ENCODE results near the gene ARL6IP6. TPM values are rescaled to one million over a fixed set of nuclear protein-coding genes. Genes with fewer than 3 reads are reported as not detected.

ARL6IP6 gene
- total and polyA plus RNA-seq, 2 of the 13 experiments (the other 11 are each of a cell fraction or from before 2014, with no cell fraction given) = 45.0 to 65.9 TPM

DNA sequence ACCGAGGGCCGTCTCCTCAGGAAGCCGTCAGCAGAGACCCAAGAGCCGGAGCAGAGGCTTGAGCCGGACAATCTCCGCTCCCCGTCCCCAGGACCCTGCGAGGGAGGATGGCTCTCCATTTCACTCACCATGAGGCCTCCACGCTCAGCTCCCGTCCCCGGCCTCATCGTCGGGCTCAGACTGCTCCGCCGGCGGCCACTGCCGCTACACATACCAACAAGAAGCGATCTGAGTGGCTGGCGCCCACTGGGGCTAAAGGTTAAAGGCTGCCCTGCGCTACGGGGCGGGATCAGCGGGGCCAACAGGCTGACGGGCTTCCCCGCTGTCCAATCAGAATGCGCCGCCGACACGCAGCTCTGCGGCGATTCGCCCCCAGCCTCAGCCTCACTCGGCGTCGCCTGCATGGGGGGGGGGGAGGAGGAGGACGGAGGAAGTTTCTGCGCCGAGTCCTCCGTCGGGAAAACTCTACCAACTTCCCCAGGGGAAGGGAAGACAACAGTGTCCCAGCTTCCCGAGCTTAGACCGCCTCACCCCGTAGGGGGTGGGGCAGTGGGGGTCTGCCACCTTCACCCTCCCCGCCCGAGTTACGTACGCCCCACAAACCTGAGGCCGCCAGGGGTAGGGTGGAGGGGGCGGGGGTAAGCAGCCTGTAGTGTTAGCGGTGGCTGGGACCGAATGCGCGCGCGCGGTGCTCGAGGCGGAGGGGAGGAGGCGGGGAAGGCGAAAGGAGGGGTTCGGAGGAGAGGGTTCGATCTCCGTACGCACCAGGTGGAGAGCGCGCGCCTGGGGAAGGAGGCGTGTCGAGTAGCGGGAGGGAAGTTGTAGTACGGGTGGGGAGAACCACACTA is 968 bp upstream of the ARL6IP6 start, which contains the start of gene PRPF40A (continued):
- TF ChIP-seq, protein P1, sequence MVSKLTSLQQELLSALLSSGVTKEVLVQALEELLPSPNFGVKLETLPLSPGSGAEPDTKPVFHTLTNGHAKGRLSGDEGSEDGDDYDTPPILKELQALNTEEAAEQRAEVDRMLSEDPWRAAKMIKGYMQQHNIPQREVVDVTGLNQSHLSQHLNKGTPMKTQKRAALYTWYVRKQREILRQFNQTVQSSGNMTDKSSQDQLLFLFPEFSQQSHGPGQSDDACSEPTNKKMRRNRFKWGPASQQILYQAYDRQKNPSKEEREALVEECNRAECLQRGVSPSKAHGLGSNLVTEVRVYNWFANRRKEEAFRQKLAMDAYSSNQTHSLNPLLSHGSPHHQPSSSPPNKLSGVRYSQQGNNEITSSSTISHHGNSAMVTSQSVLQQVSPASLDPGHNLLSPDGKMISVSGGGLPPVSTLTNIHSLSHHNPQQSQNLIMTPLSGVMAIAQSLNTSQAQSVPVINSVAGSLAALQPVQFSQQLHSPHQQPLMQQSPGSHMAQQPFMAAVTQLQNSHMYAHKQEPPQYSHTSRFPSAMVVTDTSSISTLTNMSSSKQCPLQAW (CRISPR knock-in tag; IDR thresholded peaks at IDR 0.05) = peak; percentile 88
- TF ChIP-seq ZNF549 (CRISPR knock-in tag; IDR thresholded peaks at IDR 0.05) (no peak), ZNF136 (CRISPR knock-in tag; IDR thresholded peaks at IDR 0.05; ENCODE audit: low read depth) (peak; percentile 51; the same call in 1 of the 2 replicates), AGO2 (optimal IDR thresholded peaks at IDR 0.05; ENCODE audit: low read depth, low read length) (peak; percentile 69), XRCC5 (optimal IDR thresholded peaks at IDR 0.05; ENCODE audit: low read length) (peak; percentile 66), FOXA1 (IDR thresholded peaks at IDR 0.05) (no peak), FOXA1 (CRISPR knock-in tag; IDR thresholded peaks at IDR 0.05) (peak; percentile 33; the same call in 1 of the 2 replicates), ARID2 (CRISPR knock-in tag; IDR thresholded peaks at IDR 0.05; ENCODE audit: borderline replicate concordance) (no peak), SNAI1 (CRISPR knock-in tag; IDR thresholded peaks at IDR 0.05; ENCODE audit: borderline replicate concordance) (peak; percentile 95; the same call in 1 of the 2 replicates), FIP1L1 (IDR thresholded peaks at IDR 0.05; ENCODE audit: borderline replicate concordance, insufficient read depth, low read depth, low read length) (peak; percentile 18; the same call in 1 of the 2 replicates), FOXC1 (CRISPR knock-in tag; IDR thresholded peaks at IDR 0.05; ENCODE audit: borderline replicate concordance) (peak; percentile 53; the same call in 1 of the 2 replicates), FOXM1 (CRISPR knock-in tag; IDR thresholded peaks at IDR 0.05) (no peak), ZNF30 (CRISPR knock-in tag; IDR thresholded peaks at IDR 0.05) (no peak)
- TF ChIP-seq, protein P2, sequence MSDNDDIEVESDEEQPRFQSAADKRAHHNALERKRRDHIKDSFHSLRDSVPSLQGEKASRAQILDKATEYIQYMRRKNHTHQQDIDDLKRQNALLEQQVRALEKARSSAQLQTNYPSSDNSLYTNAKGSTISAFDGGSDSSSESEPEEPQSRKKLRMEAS (IDR thresholded peaks at IDR 0.05) = peak; percentile 87
- TF ChIP-seq, protein P3, sequence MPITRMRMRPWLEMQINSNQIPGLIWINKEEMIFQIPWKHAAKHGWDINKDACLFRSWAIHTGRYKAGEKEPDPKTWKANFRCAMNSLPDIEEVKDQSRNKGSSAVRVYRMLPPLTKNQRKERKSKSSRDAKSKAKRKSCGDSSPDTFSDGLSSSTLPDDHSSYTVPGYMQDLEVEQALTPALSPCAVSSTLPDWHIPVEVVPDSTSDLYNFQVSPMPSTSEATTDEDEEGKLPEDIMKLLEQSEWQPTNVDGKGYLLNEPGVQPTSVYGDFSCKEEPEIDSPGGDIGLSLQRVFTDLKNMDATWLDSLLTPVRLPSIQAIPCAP (CRISPR knock-in tag; IDR thresholded peaks at IDR 0.05; ENCODE audit: low read depth) = no peak; the same call in 1 of the 2 replicates
- TF ChIP-seq, protein P4, sequence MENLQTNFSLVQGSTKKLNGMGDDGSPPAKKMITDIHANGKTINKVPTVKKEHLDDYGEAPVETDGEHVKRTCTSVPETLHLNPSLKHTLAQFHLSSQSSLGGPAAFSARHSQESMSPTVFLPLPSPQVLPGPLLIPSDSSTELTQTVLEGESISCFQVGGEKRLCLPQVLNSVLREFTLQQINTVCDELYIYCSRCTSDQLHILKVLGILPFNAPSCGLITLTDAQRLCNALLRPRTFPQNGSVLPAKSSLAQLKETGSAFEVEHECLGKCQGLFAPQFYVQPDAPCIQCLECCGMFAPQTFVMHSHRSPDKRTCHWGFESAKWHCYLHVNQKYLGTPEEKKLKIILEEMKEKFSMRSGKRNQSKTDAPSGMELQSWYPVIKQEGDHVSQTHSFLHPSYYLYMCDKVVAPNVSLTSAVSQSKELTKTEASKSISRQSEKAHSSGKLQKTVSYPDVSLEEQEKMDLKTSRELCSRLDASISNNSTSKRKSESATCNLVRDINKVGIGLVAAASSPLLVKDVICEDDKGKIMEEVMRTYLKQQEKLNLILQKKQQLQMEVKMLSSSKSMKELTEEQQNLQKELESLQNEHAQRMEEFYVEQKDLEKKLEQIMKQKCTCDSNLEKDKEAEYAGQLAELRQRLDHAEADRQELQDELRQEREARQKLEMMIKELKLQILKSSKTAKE (CRISPR knock-in tag; IDR thresholded peaks at IDR 0.05; ENCODE audit: borderline replicate concordance) = peak; percentile 68; the same call in 1 of the 2 replicates
- TF ChIP-seq, protein P5, sequence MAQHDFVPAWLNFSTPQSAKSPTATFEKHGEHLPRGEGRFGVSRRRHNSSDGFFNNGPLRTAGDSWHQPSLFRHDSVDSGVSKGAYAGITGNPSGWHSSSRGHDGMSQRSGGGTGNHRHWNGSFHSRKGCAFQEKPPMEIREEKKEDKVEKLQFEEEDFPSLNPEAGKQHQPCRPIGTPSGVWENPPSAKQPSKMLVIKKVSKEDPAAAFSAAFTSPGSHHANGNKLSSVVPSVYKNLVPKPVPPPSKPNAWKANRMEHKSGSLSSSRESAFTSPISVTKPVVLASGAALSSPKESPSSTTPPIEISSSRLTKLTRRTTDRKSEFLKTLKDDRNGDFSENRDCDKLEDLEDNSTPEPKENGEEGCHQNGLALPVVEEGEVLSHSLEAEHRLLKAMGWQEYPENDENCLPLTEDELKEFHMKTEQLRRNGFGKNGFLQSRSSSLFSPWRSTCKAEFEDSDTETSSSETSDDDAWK (CRISPR knock-in tag; IDR thresholded peaks at IDR 0.05) = no peak
- TF ChIP-seq, protein P6, sequence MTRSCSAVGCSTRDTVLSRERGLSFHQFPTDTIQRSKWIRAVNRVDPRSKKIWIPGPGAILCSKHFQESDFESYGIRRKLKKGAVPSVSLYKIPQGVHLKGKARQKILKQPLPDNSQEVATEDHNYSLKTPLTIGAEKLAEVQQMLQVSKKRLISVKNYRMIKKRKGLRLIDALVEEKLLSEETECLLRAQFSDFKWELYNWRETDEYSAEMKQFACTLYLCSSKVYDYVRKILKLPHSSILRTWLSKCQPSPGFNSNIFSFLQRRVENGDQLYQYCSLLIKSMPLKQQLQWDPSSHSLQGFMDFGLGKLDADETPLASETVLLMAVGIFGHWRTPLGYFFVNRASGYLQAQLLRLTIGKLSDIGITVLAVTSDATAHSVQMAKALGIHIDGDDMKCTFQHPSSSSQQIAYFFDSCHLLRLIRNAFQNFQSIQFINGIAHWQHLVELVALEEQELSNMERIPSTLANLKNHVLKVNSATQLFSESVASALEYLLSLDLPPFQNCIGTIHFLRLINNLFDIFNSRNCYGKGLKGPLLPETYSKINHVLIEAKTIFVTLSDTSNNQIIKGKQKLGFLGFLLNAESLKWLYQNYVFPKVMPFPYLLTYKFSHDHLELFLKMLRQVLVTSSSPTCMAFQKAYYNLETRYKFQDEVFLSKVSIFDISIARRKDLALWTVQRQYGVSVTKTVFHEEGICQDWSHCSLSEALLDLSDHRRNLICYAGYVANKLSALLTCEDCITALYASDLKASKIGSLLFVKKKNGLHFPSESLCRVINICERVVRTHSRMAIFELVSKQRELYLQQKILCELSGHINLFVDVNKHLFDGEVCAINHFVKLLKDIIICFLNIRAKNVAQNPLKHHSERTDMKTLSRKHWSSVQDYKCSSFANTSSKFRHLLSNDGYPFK (CRISPR knock-in tag; IDR thresholded peaks at IDR 0.05; ENCODE audit: borderline replicate concordance) = peak; percentile 88
